Measurements from ENCODE around the gene B3GLCT. TPM values are rescaled to one million over a fixed set of nuclear protein-coding genes. Genes with fewer than 3 reads are reported as not detected.

B3GLCT gene
- polyA plus RNA-seq, 1 of the 3 experiments (the other 2 are of a cell fraction): 2.4 TPM

DNA sequence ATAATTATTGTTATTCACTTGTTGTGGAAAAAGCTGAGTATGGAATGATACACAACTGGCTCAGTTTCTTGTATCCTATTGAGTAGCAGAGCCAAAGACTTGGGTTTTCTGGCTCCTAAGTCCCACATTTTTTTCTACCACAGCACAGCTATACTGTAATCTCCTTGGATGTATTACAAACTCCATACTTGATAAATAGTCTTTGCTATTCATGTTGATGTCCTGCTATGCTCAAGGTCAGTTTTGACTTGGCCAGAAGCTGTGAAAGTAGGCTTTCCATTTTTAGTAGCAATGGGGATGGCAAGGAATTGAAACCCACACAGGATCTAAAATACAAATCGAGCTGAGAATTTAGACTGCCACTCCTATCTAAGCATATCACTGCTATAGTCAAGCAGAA lies 79.1 kb downstream of the B3GLCT start:
- no peak for DNase-seq
- H4K20me1 ChIP-seq (ENCODE audit: insufficient read depth): no peaks in the 10 kb centered on the region
- H3K79me2 ChIP-seq (ENCODE audit: insufficient read depth): no peaks in the 10 kb centered on the region
- TF ChIP-seq CHD2 (IDR thresholded peaks at IDR 0.05; ENCODE audit: low read length, partially characterized antibody) (no peak), MXI1 (IDR thresholded peaks at IDR 0.05; ENCODE audit: low read depth, low read length) (no peak), GABPA (IDR thresholded peaks at IDR 0.05; ENCODE audit: low read depth) (no peak), MEF2A (IDR thresholded peaks at IDR 0.05; ENCODE audit: borderline replicate concordance, low read depth) (no peak), NFIC (IDR thresholded peaks at IDR 0.05; ENCODE audit: borderline replicate concordance) (no peak), TAF1 (IDR thresholded peaks at IDR 0.05; ENCODE audit: borderline replicate concordance, low read depth, low read length) (no peak), GATA2 (CRISPR knock-in tag; IDR thresholded peaks at IDR 0.05) (no peak), RAD21 (IDR thresholded peaks at IDR 0.05; ENCODE audit: low read length) (no peak), RXRA (IDR thresholded peaks at IDR 0.05; ENCODE audit: borderline replicate concordance, low read depth) (no peak)
- no peaks in the 10 kb centered on the region for H3K27me3 ChIP-seq (ENCODE audit: insufficient read depth)
- WGBS (ENCODE audit: low lambda C conversion rate): 80% methylated on average over 1 of the region's 1 CpG
- no peaks in the 10 kb centered on the region for H3K9me3 ChIP-seq
- no peaks in the 10 kb centered on the region for H3K4me1 ChIP-seq (ENCODE audit: control insufficient read depth in 1 of 2, insufficient read depth in 2 of 2, low read depth in 1 of 2, low read length in 1 of 2)
- H2AFZ ChIP-seq (ENCODE audit: low read depth): no peak overlapping the region
- no peaks in the 10 kb centered on the region for H3K9me2 ChIP-seq
- no peak overlapping the region for H3K4me3 ChIP-seq (ENCODE audit: low read depth in 2 of 2, low read length in 1 of 2)
- ChIA-PET CTCF (interaction anchor here (1.2 kb wide), 1 partner anchor 9 kb away, joined by 4 read pairs; no protein-coding TSS in a partner anchor), POLR2A (no interaction called here)
- H3K27ac ChIP-seq (ENCODE audit: low read depth in 2 of 2, low read length in 1 of 2): no peak overlapping the region
- H3F3A ChIP-seq (replicated peaks; ENCODE audit: insufficient read depth): no peaks in the 10 kb centered on the region
- H3K36me3 ChIP-seq (replicated peaks in 1 of 2; ENCODE audit: control insufficient read depth in 1 of 2, insufficient read depth in 2 of 2, low read length in 1 of 2): peaks cover 0 to 11% of the 10 kb centered on the region in 2 experiments
- no peak overlapping the region for H3K4me2 ChIP-seq
- no peak overlapping the region for H3K9ac ChIP-seq

DNA sequence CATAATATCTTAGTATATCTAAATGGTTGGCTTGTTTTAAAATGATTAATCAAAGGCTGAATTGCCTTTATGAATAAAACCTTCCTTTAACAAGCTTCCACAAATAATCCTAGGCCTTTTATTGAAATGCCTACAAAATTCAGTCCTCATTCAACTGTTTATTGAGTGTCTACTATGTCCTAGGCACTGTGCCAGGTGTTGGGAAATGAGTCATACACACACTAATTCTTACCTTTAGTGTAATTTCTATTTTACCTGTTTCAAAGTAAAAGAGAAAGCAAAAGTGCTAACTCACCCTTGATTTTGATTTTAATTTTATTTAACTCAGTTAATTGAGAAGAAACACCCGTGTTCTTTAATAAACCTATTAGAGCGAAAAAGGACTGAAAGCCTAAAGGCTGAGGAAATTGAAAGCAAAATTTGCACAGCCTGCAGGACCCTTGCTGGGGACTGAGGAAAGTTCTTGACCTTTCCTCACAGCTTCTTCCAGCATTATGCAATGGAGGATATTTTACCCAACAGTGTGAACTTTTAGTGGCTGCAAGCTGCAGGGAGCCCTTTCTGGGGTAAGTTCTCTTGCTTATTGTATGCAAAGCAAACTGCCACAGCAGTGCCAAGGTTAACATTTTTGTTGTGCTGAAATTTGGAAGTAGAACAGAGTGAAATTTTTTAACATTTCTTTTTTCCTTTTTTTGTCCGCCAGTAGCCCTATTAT lies 83.1 kb downstream of the B3GLCT start:
- no peak overlapping the region for H2AFZ ChIP-seq (ENCODE audit: low read depth)
- H3K27ac ChIP-seq (ENCODE audit: low read depth in 2 of 2, low read length in 1 of 2): no peak overlapping the region
- no peaks in the 10 kb centered on the region for H3K9me3 ChIP-seq
- H3K4me1 ChIP-seq (ENCODE audit: control insufficient read depth in 1 of 2, insufficient read depth in 2 of 2, low read depth in 1 of 2, low read length in 1 of 2): no peaks in the 10 kb centered on the region
- no peaks in the 10 kb centered on the region for H3K9me2 ChIP-seq
- H4K20me1 ChIP-seq (ENCODE audit: insufficient read depth): no peaks in the 10 kb centered on the region
- H3K79me2 ChIP-seq (ENCODE audit: insufficient read depth): no peaks in the 10 kb centered on the region
- H3K27me3 ChIP-seq (ENCODE audit: insufficient read depth): no peaks in the 10 kb centered on the region
- DNase-seq: no peak
- ChIA-PET POLR2A (no interaction called here), CTCF (interaction anchor here (1.0 to 1.2 kb wide), 2 partner anchors 41 to 47 kb away, joined by 3 read pairs; no protein-coding TSS in a partner anchor)
- no peaks in the 10 kb centered on the region for H3F3A ChIP-seq (replicated peaks; ENCODE audit: insufficient read depth)
- no peak overlapping the region for H3K4me3 ChIP-seq (ENCODE audit: low read depth in 2 of 2, low read length in 1 of 2)
- H3K4me2 ChIP-seq: no peak overlapping the region
- H3K9ac ChIP-seq: no peak overlapping the region
- TF ChIP-seq RXRA (IDR thresholded peaks at IDR 0.05; ENCODE audit: borderline replicate concordance, low read depth) (no peak), RAD21 (IDR thresholded peaks at IDR 0.05; ENCODE audit: low read length) (no peak), SIN3A (IDR thresholded peaks at IDR 0.05; ENCODE audit: borderline replicate concordance, low read depth, low read length) (no peak), JUND (IDR thresholded peaks at IDR 0.05) (no peak), TEAD4 (IDR thresholded peaks at IDR 0.05; ENCODE audit: borderline replicate concordance, insufficient read depth) (no peak), MXI1 (IDR thresholded peaks at IDR 0.05; ENCODE audit: low read depth, low read length) (no peak), RFX5 (IDR thresholded peaks at IDR 0.05; ENCODE audit: low read length) (no peak), FOSL2 (IDR thresholded peaks at IDR 0.05; ENCODE audit: borderline replicate concordance, low read depth) (no peak), GABPA (IDR thresholded peaks at IDR 0.05; ENCODE audit: low read depth) (no peak), TCF12 (IDR thresholded peaks at IDR 0.05) (no peak), NFIC (IDR thresholded peaks at IDR 0.05; ENCODE audit: borderline replicate concordance) (no peak), EP300 (IDR thresholded peaks at IDR 0.05; ENCODE audit: borderline replicate concordance in 1 of 2, low read depth in 1 of 2, low read length in 1 of 2) (no peak), TAF1 (IDR thresholded peaks at IDR 0.05; ENCODE audit: borderline replicate concordance, low read depth, low read length) (no peak), POLR2AphosphoS5 (IDR thresholded peaks at IDR 0.05; ENCODE audit: low read depth, low read length) (no peak), NRF1 (IDR thresholded peaks at IDR 0.05; ENCODE audit: low read depth, low read length) (no peak)
- TF ChIP-seq, protein P1, sequence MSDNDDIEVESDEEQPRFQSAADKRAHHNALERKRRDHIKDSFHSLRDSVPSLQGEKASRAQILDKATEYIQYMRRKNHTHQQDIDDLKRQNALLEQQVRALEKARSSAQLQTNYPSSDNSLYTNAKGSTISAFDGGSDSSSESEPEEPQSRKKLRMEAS (IDR thresholded peaks at IDR 0.05; ENCODE audit: low read depth): no peak
- TF ChIP-seq, protein P2, sequence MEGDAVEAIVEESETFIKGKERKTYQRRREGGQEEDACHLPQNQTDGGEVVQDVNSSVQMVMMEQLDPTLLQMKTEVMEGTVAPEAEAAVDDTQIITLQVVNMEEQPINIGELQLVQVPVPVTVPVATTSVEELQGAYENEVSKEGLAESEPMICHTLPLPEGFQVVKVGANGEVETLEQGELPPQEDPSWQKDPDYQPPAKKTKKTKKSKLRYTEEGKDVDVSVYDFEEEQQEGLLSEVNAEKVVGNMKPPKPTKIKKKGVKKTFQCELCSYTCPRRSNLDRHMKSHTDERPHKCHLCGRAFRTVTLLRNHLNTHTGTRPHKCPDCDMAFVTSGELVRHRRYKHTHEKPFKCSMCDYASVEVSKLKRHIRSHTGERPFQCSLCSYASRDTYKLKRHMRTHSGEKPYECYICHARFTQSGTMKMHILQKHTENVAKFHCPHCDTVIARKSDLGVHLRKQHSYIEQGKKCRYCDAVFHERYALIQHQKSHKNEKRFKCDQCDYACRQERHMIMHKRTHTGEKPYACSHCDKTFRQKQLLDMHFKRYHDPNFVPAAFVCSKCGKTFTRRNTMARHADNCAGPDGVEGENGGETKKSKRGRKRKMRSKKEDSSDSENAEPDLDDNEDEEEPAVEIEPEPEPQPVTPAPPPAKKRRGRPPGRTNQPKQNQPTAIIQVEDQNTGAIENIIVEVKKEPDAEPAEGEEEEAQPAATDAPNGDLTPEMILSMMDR (IDR thresholded peaks at IDR 0.05): no peak
- TF ChIP-seq, protein P3, sequence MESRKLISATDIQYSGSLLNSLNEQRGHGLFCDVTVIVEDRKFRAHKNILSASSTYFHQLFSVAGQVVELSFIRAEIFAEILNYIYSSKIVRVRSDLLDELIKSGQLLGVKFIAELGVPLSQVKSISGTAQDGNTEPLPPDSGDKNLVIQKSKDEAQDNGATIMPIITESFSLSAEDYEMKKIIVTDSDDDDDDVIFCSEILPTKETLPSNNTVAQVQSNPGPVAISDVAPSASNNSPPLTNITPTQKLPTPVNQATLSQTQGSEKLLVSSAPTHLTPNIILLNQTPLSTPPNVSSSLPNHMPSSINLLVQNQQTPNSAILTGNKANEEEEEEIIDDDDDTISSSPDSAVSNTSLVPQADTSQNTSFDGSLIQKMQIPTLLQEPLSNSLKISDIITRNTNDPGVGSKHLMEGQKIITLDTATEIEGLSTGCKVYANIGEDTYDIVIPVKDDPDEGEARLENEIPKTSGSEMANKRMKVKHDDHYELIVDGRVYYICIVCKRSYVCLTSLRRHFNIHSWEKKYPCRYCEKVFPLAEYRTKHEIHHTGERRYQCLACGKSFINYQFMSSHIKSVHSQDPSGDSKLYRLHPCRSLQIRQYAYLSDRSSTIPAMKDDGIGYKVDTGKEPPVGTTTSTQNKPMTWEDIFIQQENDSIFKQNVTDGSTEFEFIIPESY (IDR thresholded peaks at IDR 0.05; ENCODE audit: borderline replicate concordance, low read depth): no peak
- TF ChIP-seq, protein P4, sequence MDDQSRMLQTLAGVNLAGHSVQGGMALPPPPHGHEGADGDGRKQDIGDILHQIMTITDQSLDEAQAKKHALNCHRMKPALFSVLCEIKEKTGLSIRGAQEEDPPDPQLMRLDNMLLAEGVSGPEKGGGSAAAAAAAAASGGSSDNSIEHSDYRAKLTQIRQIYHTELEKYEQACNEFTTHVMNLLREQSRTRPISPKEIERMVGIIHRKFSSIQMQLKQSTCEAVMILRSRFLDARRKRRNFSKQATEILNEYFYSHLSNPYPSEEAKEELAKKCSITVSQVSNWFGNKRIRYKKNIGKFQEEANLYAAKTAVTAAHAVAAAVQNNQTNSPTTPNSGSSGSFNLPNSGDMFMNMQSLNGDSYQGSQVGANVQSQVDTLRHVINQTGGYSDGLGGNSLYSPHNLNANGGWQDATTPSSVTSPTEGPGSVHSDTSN (IDR thresholded peaks at IDR 0.05): no peak
- H3K36me3 ChIP-seq (replicated peaks in 1 of 2; ENCODE audit: control insufficient read depth in 1 of 2, insufficient read depth in 2 of 2, low read length in 1 of 2): peaks cover 3 to 15% of the 10 kb centered on the region in 2 experiments
- WGBS (ENCODE audit: low lambda C conversion rate): 95% methylated on average over 3 of the region's 3 CpGs
